Measurements from ENCODE around the gene DMXL1.

Gene DMXL1

GRCh38 chr5:119158144-119158543, 87.3 kb downstream of the DMXL1 start:
- no peak for DNase-seq (ENCODE audit: low read depth in 2 of 2)
- no peak for TF ChIP-seq CTCF (IDR thresholded peaks at IDR 0.05; ENCODE audit: low read depth, low read length)
- no peak overlapping the region for H3K4me3 ChIP-seq (replicated peaks in 1 of 2; ENCODE audit: low read depth in 2 of 2, low read length in 2 of 2)

GRCh38 chr5:119161430-119161829, 90.5 kb downstream of the DMXL1 start:
- no peak for TF ChIP-seq CTCF (IDR thresholded peaks at IDR 0.05; ENCODE audit: low read depth, low read length)
- DNase-seq (ENCODE audit: low read depth in 2 of 2), result no peak
- H3K4me3 ChIP-seq (replicated peaks in 1 of 2; ENCODE audit: low read depth in 2 of 2, low read length in 2 of 2), result no peak overlapping the region

- DNase-seq (ENCODE audit: low read depth in 2 of 2), result no peak
Measured at GRCh38 chr5:119166026-119166425, 95.1 kb downstream of the DMXL1 start.

GRCh38 chr5:119168401-119168800, 97.5 kb downstream of the DMXL1 start:
- no peak overlapping the region for H3K4me3 ChIP-seq (replicated peaks in 1 of 2; ENCODE audit: low read depth in 2 of 2, low read length in 2 of 2)
- no peak for TF ChIP-seq CTCF (IDR thresholded peaks at IDR 0.05; ENCODE audit: low read depth, low read length)
- DNase-seq (ENCODE audit: low read depth in 2 of 2), result peak; percentile 1 to 7

More at GRCh38 chr5:119166026-119166425, 95.1 kb downstream of the DMXL1 start:
- no peak overlapping the region for H3K4me3 ChIP-seq (replicated peaks in 1 of 2; ENCODE audit: low read depth in 2 of 2, low read length in 2 of 2)
- TF ChIP-seq CTCF (IDR thresholded peaks at IDR 0.05; ENCODE audit: low read depth, low read length), result no peak

- DNase-seq (ENCODE audit: low read depth in 2 of 2), result no peak
- no peak overlapping the region for H3K4me3 ChIP-seq (replicated peaks in 1 of 2; ENCODE audit: low read depth in 2 of 2, low read length in 2 of 2)
- TF ChIP-seq CTCF (IDR thresholded peaks at IDR 0.05; ENCODE audit: low read depth, low read length), result no peak
Measured at GRCh38 chr5:119171686-119172085, 100.8 kb downstream of the DMXL1 start.

- no peak for DNase-seq (ENCODE audit: low read depth in 2 of 2)
- no peak overlapping the region for H3K4me3 ChIP-seq (replicated peaks in 1 of 2; ENCODE audit: low read depth in 2 of 2, low read length in 2 of 2)
- TF ChIP-seq CTCF (IDR thresholded peaks at IDR 0.05; ENCODE audit: low read depth, low read length), result no peak
Measured at GRCh38 chr5:119174578-119175163, 103.8 kb downstream of the DMXL1 start.

- TF ChIP-seq CTCF (IDR thresholded peaks at IDR 0.05; ENCODE audit: low read depth, low read length), result no peak
- H3K4me3 ChIP-seq (replicated peaks in 1 of 2; ENCODE audit: low read depth in 2 of 2, low read length in 2 of 2), result no peak overlapping the region
- DNase-seq (ENCODE audit: low read depth in 2 of 2), result no peak
Measured at GRCh38 chr5:119176785-119177184, 105.9 kb downstream of the DMXL1 start.
